Endothelial cell of umbilical vein (primary cell): Measurements from ENCODE around the gene ADAMTS12. TPM values are rescaled to one million over a fixed set of nuclear protein-coding genes. Genes with fewer than 3 reads are reported as not detected.

ENCODE experiments used
- BruUV-seq: library from RNA; stranded (reverse); fragments of 400-500 nt; replicated peaks from 2 replicates; lab custom pipeline; 2021; lab: Mats Ljungman, UMichigan
- CTCF ChIA-PET: fragments of 300-600, 350-600 bp; sonication (Branson Sonifier 250); formaldehyde crosslinking; loops from one replicate; lab custom pipeline; 2021; ENCODE audit warnings: antibody characterized with exemption, inconsistent platforms; lab: Charles Lee
- POLR2A ChIA-PET: fragments of 300-600, 350-600 bp; sonication (Branson Sonifier 250); formaldehyde crosslinking; loops from one replicate; lab custom pipeline; 2021; ENCODE audit warnings: antibody characterized with exemption, inconsistent platforms; lab: Charles Lee
- DNase-seq: peaks from one replicate; pipeline ENCODE4 v3.0.0-alpha.2; 2011; ENCODE audit warnings: low read depth, low spot score
- FAIRE-seq: peaks from 2 replicates; lab custom pipeline; 2011; peaks lifted over from hg19 to GRCh38; lab: Jason Lieb, UNC
- H2AFZ ChIP-seq: 2 replicates; pipeline ENCODE4 v1.6.0; 2012; ENCODE audit warnings: low read depth, low read length, control low read depth, inconsistent platforms
- H3K27ac ChIP-seq: 2 replicates; pipeline ENCODE4 v1.5.1; 2011; ENCODE audit warnings: low read depth, mild to moderate bottlenecking, control low read depth, low read length, moderate library complexity; ENCODE audit not compliant: insufficient read depth
- H3K27me3 ChIP-seq, 2 experiments: 2 replicates each; pipeline versions ENCODE4 v1.6.0 to v1.6.1; 2011; ENCODE audit warnings: low read length in 2 of 2, mixed read lengths in 1 of 2; ENCODE audit not compliant: control insufficient read depth in 2 of 2, insufficient read depth in 2 of 2
- H3K36me3 ChIP-seq, 2 experiments: 2 replicates in 1 of 2; 3 replicates in 1 of 2; pipeline ENCODE4 v1.5.1; 2011; ENCODE audit warnings: low read length in 2 of 2, mild to moderate bottlenecking in 1 of 2, moderate library complexity in 1 of 2; ENCODE audit not compliant: control insufficient read depth in 2 of 2, insufficient read depth in 2 of 2; ENCODE audit errors: extremely low read depth in 1 of 2
- H3K4me1 ChIP-seq: 3 replicates; pipeline ENCODE4 v1.5.1; 2011; ENCODE audit warnings: mild to moderate bottlenecking, low read length; ENCODE audit not compliant: control insufficient read depth, insufficient read depth; ENCODE audit errors: extremely low read depth
- H3K4me2 ChIP-seq: 2 replicates; pipeline ENCODE4 v1.6.1; 2011; ENCODE audit warnings: low read length, control low read depth, mixed read lengths; ENCODE audit not compliant: insufficient read depth
- H3K4me3 ChIP-seq, 3 experiments: fragments of 200-600 bp in 1 of 3; sonication (generic), shearing (Covaris generic) in 1 of 3; replicated peaks in 1 of 3; 2 replicates each; pipeline ENCODE4 v1.5.1; 2011 to 2016; ENCODE audit warnings: control low read depth in 3 of 3, low read length in 3 of 3, mild to moderate bottlenecking in 2 of 3, inconsistent platforms in 1 of 3, low read depth in 1 of 3, moderate library complexity in 1 of 3; ENCODE audit not compliant: insufficient read depth in 1 of 3
- H3K79me2 ChIP-seq: 2 replicates; pipeline ENCODE4 v1.6.0; 2012; ENCODE audit warnings: low read length, inconsistent platforms; ENCODE audit not compliant: control insufficient read depth, insufficient read depth
- H3K9ac ChIP-seq: replicated peaks from 2 replicates; pipeline ENCODE3; 2011; ENCODE audit warnings: low read length, control low read depth; ENCODE audit not compliant: insufficient read depth; ENCODE audit errors: extremely low read depth
- H3K9me1 ChIP-seq: replicated peaks from 3 replicates; pipeline ENCODE4 v1.6.0; 2011; ENCODE audit warnings: mild to moderate bottlenecking, low read length; ENCODE audit not compliant: control insufficient read depth, insufficient read depth; ENCODE audit errors: extremely low read depth
- H3K9me3 ChIP-seq: replicated peaks from 2 replicates; pipeline ENCODE4 v1.5.1; 2012; ENCODE audit warnings: low read length, inconsistent platforms; ENCODE audit not compliant: control insufficient read depth, insufficient read depth
- H4K20me1 ChIP-seq: replicated peaks from 2 replicates; pipeline ENCODE3; 2011; ENCODE audit warnings: mild to moderate bottlenecking, low read length; ENCODE audit not compliant: control insufficient read depth, insufficient read depth; ENCODE audit errors: extremely low read depth
- CTCF ChIP-seq, 2 donors: IDR thresholded peaks; 1 replicate in 1 of 2; 2 replicates in 1 of 2; pipeline ENCODE4 v1.5.1; 2011; ENCODE audit warnings: low read length in 2 of 2, mild to moderate bottlenecking in 2 of 2, moderate library complexity in 2 of 2, control low read depth in 1 of 2, inconsistent platforms in 1 of 2, low read depth in 1 of 2; ENCODE audit not compliant: insufficient read depth in 1 of 2; ENCODE audit errors: extremely low read depth in 1 of 2
- EZH2 ChIP-seq: IDR thresholded peaks from 2 replicates; pipeline ENCODE4 v1.6.1; 2012; ENCODE audit warnings: borderline replicate concordance, low read depth, mild to moderate bottlenecking, moderate library complexity, low read length, inconsistent platforms; ENCODE audit not compliant: severe bottlenecking
- FOS ChIP-seq: IDR thresholded peaks from 2 replicates; pipeline ENCODE4 v1.6.1; 2011; ENCODE audit warnings: mild to moderate bottlenecking, low read length, moderate library complexity, borderline replicate concordance; ENCODE audit not compliant: insufficient read depth
- GATA2 ChIP-seq: IDR thresholded peaks from 2 replicates; pipeline ENCODE4 v1.7.0; 2011; ENCODE audit warnings: low read depth, mild to moderate bottlenecking, moderate library complexity, mixed read lengths, low read length; ENCODE audit not compliant: insufficient read length, insufficient read depth
- JUN ChIP-seq: IDR thresholded peaks from 2 replicates; pipeline ENCODE4 v1.6.1; 2011; ENCODE audit warnings: borderline replicate concordance, low read depth; ENCODE audit not compliant: insufficient read length, insufficient read depth
- MAX ChIP-seq: IDR thresholded peaks from 2 replicates; pipeline ENCODE4 v1.6.1; 2011; ENCODE audit not compliant: insufficient read depth, insufficient read length
- MYC ChIP-seq: IDR thresholded peaks from one replicate; pipeline ENCODE4 v1.6.1; 2011; ENCODE audit warnings: mild to moderate bottlenecking, low read depth, low read length
- POLR2A ChIP-seq: IDR thresholded peaks from 2 replicates; pipeline ENCODE4 v1.6.1; 2012; ENCODE audit warnings: low read depth, mild to moderate bottlenecking, control low read depth, low read length
- POLR2AphosphoS5 ChIP-seq: IDR thresholded peaks from 2 replicates; pipeline ENCODE4 v1.6.1; 2012; ENCODE audit warnings: low read depth, mild to moderate bottlenecking, control low read depth, low read length, moderate library complexity; ENCODE audit not compliant: insufficient read depth
- dilution Hi-C: fragments of 300-500 bp; cut with MboI; formaldehyde crosslinking; loops from one replicate; pipeline ENCODE4 v1.15.0; 2019; ENCODE audit warnings: low sequenced_read_pairs; ENCODE audit not compliant: extremely low pct_ligation_motif_present
- intact Hi-C: fragments of 100-400 bp; cut with micrococcal nuclease; formaldehyde crosslinking; loops from one replicate; pipeline ENCODE4 v1.10.0; 2022
- polyA plus RNA-seq, 4 experiments: library from polyadenylated mRNA; depleted of rRNA in 3 of 4; stranded (reverse) in 3 of 4; unstranded in 1 of 4; fragments of >200 nt; gene quantifications; 2 replicates each; pipeline versions ENCODE4 v1.2.1 to v1.2.3, GENCODE V29; 2011 to 2012; ENCODE audit warnings: missing spikeins in 1 of 4
- total RNA-seq: library from RNA; stranded (reverse); gene quantifications from 2 replicates; pipeline ENCODE4 v1.2.3, GENCODE V29; 2021

ADAMTS12 gene
- total and polyA plus RNA-seq, 2 donors (not counting 3 experiments of a cell fraction or from before 2014, with no cell fraction given) = 0.88 TPM; not detected in 1

GRCh38 chr5:33712664-33713063 is 179.1 kb downstream of the ADAMTS12 start:
- Histone ChIP-seq H3K9me1 (no peaks in the 10 kb centered on the region), H4K20me1 (no peaks in the 10 kb centered on the region), H3K27ac (no peak overlapping the region), H3K4me3 (no peak overlapping the region), H3K27me3 (no peaks in the 10 kb centered on the region), H3K9me3 (no peaks in the 10 kb centered on the region), H3K4me1 (no peaks in the 10 kb centered on the region), H3K9ac (no peak overlapping the region), H3K4me2 (no peak overlapping the region), H3K79me2 (no peaks in the 10 kb centered on the region), H2AFZ (no peak overlapping the region), H3K36me3 (no peaks in the 10 kb centered on the region)
- FAIRE-seq (no peak), DNase-seq (no peak)
- intact Hi-C loops (no loop called here), dilution Hi-C loops (no loop called here)
- ChIA-PET POLR2A (no interaction called here), CTCF (interaction anchor here (1.2 kb wide), 1 partner anchor 22 kb away, joined by 3 read pairs; no protein-coding TSS in a partner anchor)
- TF ChIP-seq CTCF (IDR thresholded peaks at IDR 0.05; ENCODE audit: extremely low read depth in 1 of 2, insufficient read depth in 1 of 2, low read depth in 1 of 2, low read length in 2 of 2) (no peak), POLR2A (no peak), MYC (no peak), POLR2AphosphoS5 (no peak), JUN (no peak), MAX (no peak), EZH2 (no peak), GATA2 (no peak), FOS (no peak)
- BruUV-seq = no TSS peak
